SU-DHL-6 (cell line): ENCODE results near the gene USO1.

Experiments
- H2AFZ ChIP-seq: fragments of 200-600 bp; sonication (generic); 2 replicates; pipeline ENCODE4 v1.6.1; 2014; ENCODE audit warnings: low read depth, mild to moderate bottlenecking, moderate library complexity, mixed read lengths, antibody characterized with exemption, low read length; ENCODE audit not compliant: severe bottlenecking
- H3F3A ChIP-seq: fragments of 200-600 bp; shearing (Covaris generic); 2 replicates; pipeline ENCODE4 v1.6.0; 2016; ENCODE audit warnings: antibody characterized with exemption, mild to moderate bottlenecking; ENCODE audit not compliant: insufficient read depth
- H3K27ac ChIP-seq: fragments of 200-600 bp; sonication (generic); 2 replicates; pipeline ENCODE4 v1.5.1; 2016; ENCODE audit warnings: low read depth, mild to moderate bottlenecking, low read length, moderate library complexity, mixed read lengths
- H3K27me3 ChIP-seq: fragments of 200-600 bp; sonication (generic), shearing (Covaris generic); 2 replicates; pipeline ENCODE4 v1.6.0; 2014; ENCODE audit warnings: mild to moderate bottlenecking, low read length
- H3K36me3 ChIP-seq: fragments of 200-600 bp; sonication (generic); 2 replicates; pipeline ENCODE4 v1.6.1; 2014; ENCODE audit warnings: mild to moderate bottlenecking, low read length, mixed read lengths
- H3K4me2 ChIP-seq: fragments of 300-600, 200-600 bp; shearing (Covaris generic), sonication (generic); 2 replicates; pipeline ENCODE4 v1.6.0; 2014; ENCODE audit warnings: low read length, low read depth, mild to moderate bottlenecking; ENCODE audit not compliant: poor library complexity, severe bottlenecking
- H3K4me3 ChIP-seq: fragments of 200-600 bp; sonication (generic); 2 replicates; pipeline ENCODE4 v1.5.1; 2014; ENCODE audit warnings: antibody characterized with exemption, low read length, mild to moderate bottlenecking, mixed read lengths; ENCODE audit not compliant: insufficient read depth, poor library complexity, severe bottlenecking
- H3K79me2 ChIP-seq: fragments of 200-600 bp; sonication (generic); 2 replicates; pipeline ENCODE4 v1.6.1; 2014; ENCODE audit warnings: mild to moderate bottlenecking, low read length, moderate library complexity; ENCODE audit not compliant: insufficient read depth
- H3K9ac ChIP-seq: fragments of 200-600 bp; sonication (generic); 2 replicates; pipeline ENCODE4 v1.7.0; 2014; ENCODE audit warnings: mild to moderate bottlenecking, low read length
- H3K9me2 ChIP-seq: fragments of 200-600 bp; sonication (generic); replicated peaks from 2 replicates; pipeline ENCODE4 v1.6.1; 2014; ENCODE audit warnings: low read length; ENCODE audit not compliant: insufficient read depth
- H3K9me3 ChIP-seq: fragments of 200-600 bp; sonication (generic); 2 replicates; pipeline ENCODE4 v1.6.1; 2014; ENCODE audit warnings: low read length, mixed read lengths; ENCODE audit not compliant: insufficient read depth
- H4K20me1 ChIP-seq: fragments of 200-600 bp; sonication (generic); 2 replicates; pipeline ENCODE4 v1.6.1; 2014; ENCODE audit warnings: low read depth, mild to moderate bottlenecking, antibody characterized with exemption, low read length, moderate library complexity, mixed read lengths
- EZH2phosphoT487 ChIP-seq: fragments of 200-600 bp; sonication (generic), shearing (Covaris generic); conservative IDR thresholded peaks from 2 replicates; pipeline ENCODE4 v1.6.1; 2018; ENCODE audit warnings: mild to moderate bottlenecking, antibody characterized with exemption, low read length, moderate library complexity, mixed read lengths
- TF ChIP-seq, protein P1 (sequence below): fragments of 200-600 bp; sonication (generic); IDR thresholded peaks from one replicate; pipeline ENCODE4 v1.5.1; 2017; ENCODE audit warnings: antibody characterized with exemption, mild to moderate bottlenecking, low read length, moderate library complexity; ENCODE audit not compliant: insufficient read depth, poor library complexity, severe bottlenecking

USO1 gene

DNA sequence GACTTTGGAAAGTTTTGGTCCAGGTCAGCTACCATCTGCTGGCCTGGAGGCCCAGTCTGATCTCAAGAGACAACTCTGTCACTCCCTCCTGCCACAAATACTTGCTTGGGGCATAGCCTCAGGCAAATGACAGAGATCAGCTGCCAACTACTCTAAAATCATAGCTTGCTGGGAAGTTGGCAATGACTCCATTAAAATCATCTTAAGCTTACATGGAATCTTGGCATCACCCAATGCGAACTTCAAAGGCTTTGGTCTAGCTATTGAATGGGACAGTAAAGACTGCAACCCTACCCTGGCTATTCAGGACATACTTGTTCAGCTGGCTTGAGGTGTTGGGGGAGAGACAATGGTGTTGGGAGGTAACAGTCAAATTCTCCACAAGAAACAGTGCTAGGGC is 7.0 kb upstream of the USO1 start:
- Histone ChIP-seq H3K4me2 (no peak overlapping the region), H3K9me3 (no peaks in the 10 kb centered on the region), H3K79me2 (no peaks in the 10 kb centered on the region)

DNA sequence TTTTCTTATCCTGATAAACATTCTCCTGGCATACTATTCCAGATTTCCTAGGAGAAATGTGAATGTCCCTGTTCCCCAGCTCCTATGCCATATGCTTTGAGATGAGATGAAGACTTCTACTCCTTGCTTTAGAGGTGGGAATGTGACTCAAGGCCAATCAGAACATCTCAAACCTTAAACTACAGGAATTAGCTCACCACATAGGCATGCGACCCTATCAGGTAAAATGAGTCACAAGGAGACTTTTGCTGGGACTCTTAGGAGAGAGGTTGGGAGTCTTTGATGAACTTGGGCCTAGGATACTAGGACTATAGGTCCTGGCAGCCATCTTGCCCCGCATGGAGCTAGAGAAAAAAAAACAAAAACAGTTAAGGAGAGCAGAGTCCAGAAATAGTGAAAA is 5.8 kb upstream of the USO1 start:
- Histone ChIP-seq H2AFZ (no peak overlapping the region), H3K27ac (no peak overlapping the region), H3K9me3 (no peaks in the 10 kb centered on the region), H3K4me2 (no peak overlapping the region), H3K36me3 (no peaks in the 10 kb centered on the region), H3K27me3 (no peaks in the 10 kb centered on the region), H3F3A (no peaks in the 10 kb centered on the region), H4K20me1 (no peaks in the 10 kb centered on the region), H3K79me2 (peaks cover 5% of the 10 kb centered on the region; the same call in 1 of the 2 replicates), H3K9ac (no peak overlapping the region), H3K4me3 (no peak overlapping the region), H3K9me2 (no peaks in the 10 kb centered on the region)
- TF ChIP-seq, protein P1, sequence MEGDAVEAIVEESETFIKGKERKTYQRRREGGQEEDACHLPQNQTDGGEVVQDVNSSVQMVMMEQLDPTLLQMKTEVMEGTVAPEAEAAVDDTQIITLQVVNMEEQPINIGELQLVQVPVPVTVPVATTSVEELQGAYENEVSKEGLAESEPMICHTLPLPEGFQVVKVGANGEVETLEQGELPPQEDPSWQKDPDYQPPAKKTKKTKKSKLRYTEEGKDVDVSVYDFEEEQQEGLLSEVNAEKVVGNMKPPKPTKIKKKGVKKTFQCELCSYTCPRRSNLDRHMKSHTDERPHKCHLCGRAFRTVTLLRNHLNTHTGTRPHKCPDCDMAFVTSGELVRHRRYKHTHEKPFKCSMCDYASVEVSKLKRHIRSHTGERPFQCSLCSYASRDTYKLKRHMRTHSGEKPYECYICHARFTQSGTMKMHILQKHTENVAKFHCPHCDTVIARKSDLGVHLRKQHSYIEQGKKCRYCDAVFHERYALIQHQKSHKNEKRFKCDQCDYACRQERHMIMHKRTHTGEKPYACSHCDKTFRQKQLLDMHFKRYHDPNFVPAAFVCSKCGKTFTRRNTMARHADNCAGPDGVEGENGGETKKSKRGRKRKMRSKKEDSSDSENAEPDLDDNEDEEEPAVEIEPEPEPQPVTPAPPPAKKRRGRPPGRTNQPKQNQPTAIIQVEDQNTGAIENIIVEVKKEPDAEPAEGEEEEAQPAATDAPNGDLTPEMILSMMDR = no peak
- no peak for TF ChIP-seq EZH2phosphoT487

More for the DNA sequence above, 7.0 kb upstream of the USO1 start:
- no peak overlapping the region for H3K27ac ChIP-seq
- no peaks in the 10 kb centered on the region for H3F3A ChIP-seq
- no peak overlapping the region for H3K9ac ChIP-seq
- TF ChIP-seq, protein P1 = no peak
- no peak for TF ChIP-seq EZH2phosphoT487
- no peaks in the 10 kb centered on the region for H4K20me1 ChIP-seq
- no peaks in the 10 kb centered on the region for H3K36me3 ChIP-seq
- no peaks in the 10 kb centered on the region for H3K27me3 ChIP-seq
- no peak overlapping the region for H2AFZ ChIP-seq
- H3K4me3 ChIP-seq = no peak overlapping the region
- H3K9me2 ChIP-seq = no peaks in the 10 kb centered on the region

DNA sequence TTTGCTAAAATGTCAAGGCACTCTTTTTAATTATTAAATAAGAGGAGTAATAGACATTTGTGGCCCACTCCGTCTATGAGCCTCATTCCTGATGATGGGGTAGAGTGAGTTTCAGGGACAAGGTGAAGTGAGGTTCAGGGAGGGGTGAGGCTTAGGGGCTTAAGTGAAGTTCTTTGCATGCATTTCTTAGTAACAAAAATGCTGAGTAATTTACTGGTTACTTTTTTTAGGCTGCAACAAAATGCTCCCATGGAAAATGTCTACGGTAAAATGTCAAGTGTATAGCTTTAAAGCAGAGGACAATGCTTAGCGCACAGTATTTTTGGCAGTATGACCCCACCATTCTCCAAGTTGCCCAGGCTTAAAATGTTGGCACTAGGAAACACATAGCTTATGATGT is 2.0 kb upstream of the USO1 start:
- no peaks in the 10 kb centered on the region for H3K36me3 ChIP-seq
- TF ChIP-seq, protein P1 = no peak
- no peak for TF ChIP-seq EZH2phosphoT487
- H4K20me1 ChIP-seq = no peaks in the 10 kb centered on the region
- H3K27me3 ChIP-seq = no peaks in the 10 kb centered on the region
- H3K9ac ChIP-seq = no peak overlapping the region
- H3F3A ChIP-seq = no peaks in the 10 kb centered on the region
- no peak overlapping the region for H2AFZ ChIP-seq
- no peaks in the 10 kb centered on the region for H3K9me3 ChIP-seq
- peaks cover 21% of the 10 kb centered on the region; the same call in 1 of the 2 replicates for H3K79me2 ChIP-seq
- no peaks in the 10 kb centered on the region for H3K9me2 ChIP-seq
- H3K4me3 ChIP-seq = no peak overlapping the region
- H3K4me2 ChIP-seq = no peak overlapping the region
- H3K27ac ChIP-seq = no peak overlapping the region
